Upper lobe of left lung (tissue), 4 donors: ENCODE results near the gene PRKAR1B.

Experiments
- EP300 ChIP-seq, 4 donors: sonication (generic); formaldehyde crosslinking; IDR thresholded peaks; one replicate each; pipeline ENCODE4 v1.5.1; 2017; ENCODE audit warnings: antibody characterized with exemption in 4 of 4, control low read depth in 2 of 4
- POLR2AphosphoS5 ChIP-seq, 2 donors: sonication (generic); formaldehyde crosslinking; IDR thresholded peaks; one replicate each; pipeline ENCODE4 v1.5.1; 2017; ENCODE audit warnings: antibody characterized with exemption in 2 of 2
- TF ChIP-seq, protein P1 (sequence below), 6 experiments: fragments of 450-650 bp in 4 of 6; fragments of 200-600 bp in 2 of 6; sonication (generic) in 2 of 6; IDR thresholded peaks; one replicate each; pipeline ENCODE4 v1.5.1; 2016 to 2019; ENCODE audit warnings: antibody characterized with exemption in 6 of 6

DNA sequence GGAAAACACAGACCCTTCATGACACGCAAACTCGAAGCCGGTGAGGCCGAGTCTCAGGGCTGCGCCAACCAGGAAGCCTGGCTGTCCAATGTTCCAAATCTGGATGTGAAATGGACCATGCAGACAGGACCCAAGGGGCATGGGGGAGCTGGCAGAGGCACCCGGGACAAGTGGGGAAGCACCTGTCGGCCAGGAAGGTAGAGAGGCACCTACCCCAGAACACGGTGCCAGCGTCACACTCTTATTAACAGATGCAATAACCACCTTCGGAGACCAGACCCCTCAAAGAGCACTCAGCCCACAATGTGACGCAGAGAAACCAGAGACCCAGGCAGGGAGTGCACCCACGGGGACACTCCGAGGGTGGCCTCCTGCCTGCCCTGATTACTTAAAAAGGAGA lies 119.1 kb downstream of the PRKAR1B start:
- TF ChIP-seq POLR2AphosphoS5 (IDR thresholded peaks at IDR 0.05) (no peak), EP300 (IDR thresholded peaks at IDR 0.05) (no peak)
- TF ChIP-seq, protein P1, sequence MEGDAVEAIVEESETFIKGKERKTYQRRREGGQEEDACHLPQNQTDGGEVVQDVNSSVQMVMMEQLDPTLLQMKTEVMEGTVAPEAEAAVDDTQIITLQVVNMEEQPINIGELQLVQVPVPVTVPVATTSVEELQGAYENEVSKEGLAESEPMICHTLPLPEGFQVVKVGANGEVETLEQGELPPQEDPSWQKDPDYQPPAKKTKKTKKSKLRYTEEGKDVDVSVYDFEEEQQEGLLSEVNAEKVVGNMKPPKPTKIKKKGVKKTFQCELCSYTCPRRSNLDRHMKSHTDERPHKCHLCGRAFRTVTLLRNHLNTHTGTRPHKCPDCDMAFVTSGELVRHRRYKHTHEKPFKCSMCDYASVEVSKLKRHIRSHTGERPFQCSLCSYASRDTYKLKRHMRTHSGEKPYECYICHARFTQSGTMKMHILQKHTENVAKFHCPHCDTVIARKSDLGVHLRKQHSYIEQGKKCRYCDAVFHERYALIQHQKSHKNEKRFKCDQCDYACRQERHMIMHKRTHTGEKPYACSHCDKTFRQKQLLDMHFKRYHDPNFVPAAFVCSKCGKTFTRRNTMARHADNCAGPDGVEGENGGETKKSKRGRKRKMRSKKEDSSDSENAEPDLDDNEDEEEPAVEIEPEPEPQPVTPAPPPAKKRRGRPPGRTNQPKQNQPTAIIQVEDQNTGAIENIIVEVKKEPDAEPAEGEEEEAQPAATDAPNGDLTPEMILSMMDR (IDR thresholded peaks at IDR 0.05) = no peak
